ENCODE data around the gene MS4A15.

The MS4A15 gene

GRCh38 chr11:60780065-60780464, 23.4 kb downstream of the MS4A15 start:
- no peak for DNase-seq

- DNase-seq, result no peak
Observed at GRCh38 chr11:60780774-60781173, 24.1 kb downstream of the MS4A15 start.

- DNase-seq, result no peak
Observed at GRCh38 chr11:60781286-60781980, 24.8 kb downstream of the MS4A15 start.

DNA sequence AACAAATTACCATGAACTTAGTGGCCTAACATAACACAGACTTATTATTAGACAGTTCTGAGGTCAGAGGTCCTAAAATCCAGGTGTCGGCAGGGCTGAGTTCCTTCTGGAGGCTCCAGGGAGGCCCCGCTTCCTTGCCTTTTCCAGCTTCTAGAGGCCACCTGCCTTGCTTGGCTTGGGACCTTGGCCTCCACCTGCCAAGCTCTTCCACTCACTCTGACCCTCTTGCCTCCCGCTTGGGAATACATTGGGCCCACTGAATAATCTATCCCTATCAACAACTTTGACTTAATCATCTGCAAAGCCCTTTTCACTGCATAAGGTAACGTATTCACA, 25.3 kb downstream of the MS4A15 start:
- no peak for DNase-seq

- no peak for DNase-seq
Observed at GRCh38 chr11:60782393-60783140, 25.9 kb downstream of the MS4A15 start.

DNA sequence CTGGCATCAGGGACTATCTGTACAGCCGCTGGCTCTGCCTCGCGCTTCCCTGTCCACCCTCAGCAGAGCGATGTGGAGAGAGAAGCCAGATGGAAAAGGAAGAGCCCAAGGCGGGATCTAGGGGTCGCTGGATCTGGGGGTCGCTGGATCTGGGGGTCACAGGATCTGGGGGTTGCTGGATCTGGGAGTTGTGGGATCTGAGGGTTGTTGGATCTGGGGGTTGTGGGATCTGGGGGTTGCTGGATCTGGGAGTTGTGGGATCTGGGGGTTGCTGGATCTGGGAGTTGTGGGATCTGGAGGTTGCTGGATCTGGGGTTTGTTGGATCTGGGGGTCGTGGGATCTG, 26.4 kb downstream of the MS4A15 start:
- DNase-seq, result no peak

- no peak for DNase-seq
Observed at GRCh38 chr11:60783911-60784310, 27.2 kb downstream of the MS4A15 start.

- no peak for DNase-seq
Observed at GRCh38 chr11:60785136-60785535, 28.5 kb downstream of the MS4A15 start, which contains the start of gene MS4A10. TSS of gene MS4A10 (plus strand) at chr11:60785333. CDS start at chr11:60790336, 5,003 bp downstream.

DNA sequence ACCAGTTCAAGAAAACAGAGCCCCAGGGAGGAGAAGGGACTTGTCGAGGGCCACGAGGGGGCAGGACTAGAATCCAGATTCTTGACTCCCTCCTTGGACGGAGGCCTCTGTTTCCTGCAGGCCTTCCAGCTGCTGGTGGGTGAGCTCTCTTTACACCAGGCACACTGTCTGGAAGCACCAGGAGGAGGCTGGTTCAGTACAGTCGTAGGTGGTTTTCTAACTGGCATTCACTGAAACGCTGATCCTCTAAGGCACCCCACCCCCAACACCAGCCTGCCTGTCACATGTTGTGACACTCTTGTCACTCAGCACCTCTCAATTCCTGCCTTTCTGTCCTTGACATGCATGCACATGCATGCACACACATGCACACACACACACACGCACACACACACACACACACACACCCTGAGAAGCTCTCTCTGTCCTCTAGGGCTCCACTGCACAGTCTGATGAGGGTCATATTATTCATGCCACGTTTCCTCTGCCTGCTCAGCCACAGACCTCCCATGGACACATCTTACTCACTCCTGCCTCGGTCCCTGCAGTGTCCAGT, 29.2 kb downstream of the MS4A15 start:
- DNase-seq, result no peak

GRCh38 chr11:60786811-60787567, 30.3 kb downstream of the MS4A15 start:
- DNase-seq, result no peak

GRCh38 chr11:60788401-60789125, 31.9 kb downstream of the MS4A15 start:
- no peak for DNase-seq

GRCh38 chr11:60790726-60791125, 34.1 kb downstream of the MS4A15 start:
- no peak for DNase-seq

DNA sequence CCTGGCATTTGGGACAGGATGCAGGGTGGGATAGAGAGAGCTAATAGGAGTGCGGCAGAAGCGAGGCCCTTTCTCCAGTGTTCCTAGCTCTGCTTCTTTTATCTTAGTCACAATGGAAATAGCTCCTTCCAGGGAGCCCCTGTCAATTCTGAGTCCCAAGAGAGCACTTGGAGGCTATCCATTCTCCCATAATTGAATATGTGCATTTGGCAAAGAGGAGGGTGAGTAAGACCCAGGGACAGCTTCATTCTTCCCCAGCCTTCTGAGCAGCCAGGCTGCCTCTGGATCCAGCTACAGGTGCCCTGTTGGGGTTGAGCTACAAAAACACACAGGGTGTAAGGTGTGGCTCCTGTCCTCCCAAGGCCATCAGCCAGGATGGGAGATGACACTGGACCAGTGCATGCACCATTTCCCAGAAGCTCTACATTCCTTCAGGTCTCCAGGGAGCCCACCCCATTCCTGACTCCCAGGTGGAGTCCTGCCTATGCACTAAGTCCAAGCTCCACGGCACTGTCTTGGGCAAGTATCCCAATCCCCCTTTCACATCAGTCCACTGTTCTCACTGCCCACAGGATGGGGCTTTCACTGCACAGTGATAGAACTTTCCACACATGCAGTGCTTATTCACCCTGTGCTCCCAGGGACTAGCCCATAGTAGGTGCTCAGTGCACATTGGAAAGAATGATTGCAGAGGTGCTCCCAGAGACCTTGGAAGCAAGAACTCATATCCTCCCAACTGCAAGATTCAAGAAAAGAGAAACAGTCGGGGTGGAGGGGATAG, 34.7 kb downstream of the MS4A15 start:
- no peak for DNase-seq

DNA sequence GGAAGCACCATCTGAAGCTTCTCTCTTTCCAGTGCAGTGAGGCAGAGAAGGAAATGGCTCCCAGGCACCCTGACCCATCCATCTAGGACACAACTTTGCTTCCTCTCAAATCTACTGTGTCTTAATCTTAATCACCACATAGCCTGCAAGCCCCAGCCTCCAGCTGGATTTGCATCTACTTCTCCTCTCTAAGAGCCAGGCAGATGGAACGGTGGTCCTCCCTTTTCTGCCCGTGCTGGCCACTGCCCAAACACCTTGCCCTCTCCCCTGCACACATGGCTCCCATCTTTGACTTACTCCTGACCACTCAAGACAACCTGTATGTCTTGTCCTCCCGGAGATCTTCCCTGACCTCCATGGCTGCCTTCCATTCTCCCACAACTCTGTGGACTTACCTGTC, 35.9 kb downstream of the MS4A15 start:
- DNase-seq, result no peak

DNA sequence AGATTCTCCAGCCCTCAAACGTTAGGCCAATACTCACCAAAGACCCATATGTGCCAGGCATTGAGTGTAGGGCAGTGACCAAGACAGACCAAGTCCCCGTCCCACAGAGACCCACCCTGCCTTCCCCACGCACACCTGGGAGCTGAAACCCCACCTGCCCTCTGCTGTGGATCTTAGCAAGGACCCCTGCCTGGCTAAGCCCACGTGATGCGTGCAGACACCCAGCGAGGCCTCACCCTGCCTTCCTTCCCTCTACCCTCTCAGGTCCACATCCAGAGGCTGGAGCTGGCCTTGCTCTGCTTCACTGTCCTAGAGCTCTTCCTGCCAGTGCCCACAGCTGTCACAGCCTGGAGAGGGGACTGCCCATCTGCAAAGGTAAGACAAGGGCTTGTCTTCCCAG, 38.6 kb downstream of the MS4A15 start:
- DNase-seq, result no peak

- no peak for DNase-seq
Observed at GRCh38 chr11:60797846-60798630, 41.4 kb downstream of the MS4A15 start.

GRCh38 chr11:60798631-60799030, 42.0 kb downstream of the MS4A15 start:
- DNase-seq, result no peak

DNA sequence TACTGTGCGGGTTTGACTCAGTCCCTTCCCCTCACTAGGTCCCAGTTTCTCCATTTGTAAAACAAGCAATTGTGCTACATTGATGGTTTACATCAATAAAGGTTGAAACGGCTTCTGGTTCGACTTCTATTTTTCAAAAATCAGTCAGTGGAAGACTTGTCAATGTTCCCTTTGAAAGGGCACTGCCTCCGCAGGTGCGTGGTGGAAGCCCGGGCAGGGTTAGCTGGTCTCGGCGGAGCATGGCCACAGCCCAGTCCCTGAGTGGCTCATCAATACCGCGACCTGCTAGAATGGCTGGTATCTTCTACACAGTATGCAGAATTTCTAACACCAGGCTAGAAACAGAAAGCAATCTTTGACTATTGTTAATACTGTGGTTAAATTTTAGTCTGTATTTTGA, 44.5 kb downstream of the MS4A15 start:
- DNase-seq, result no peak

GRCh38 chr11:60803273-60803936, 46.7 kb downstream of the MS4A15 start:
- no peak for DNase-seq

DNA sequence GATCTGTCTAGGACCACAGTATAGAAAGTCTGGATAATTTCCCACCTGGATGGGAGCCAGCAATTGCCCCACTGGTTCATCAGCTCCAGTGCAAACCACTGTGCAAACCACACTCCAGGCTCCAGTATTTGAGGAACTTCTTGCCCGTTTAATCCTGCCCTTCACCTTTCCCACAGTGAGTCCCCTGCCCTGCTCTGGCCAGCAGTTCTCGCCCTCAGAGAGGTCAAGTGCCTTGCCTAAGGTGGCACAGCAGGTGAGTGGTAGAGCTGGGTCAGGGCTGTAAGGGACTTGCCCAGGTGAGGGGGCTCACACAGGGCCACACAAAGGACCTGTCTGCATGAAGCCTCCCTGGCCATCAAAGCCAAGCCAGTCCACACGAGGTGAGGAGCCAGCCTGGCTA, 52.6 kb downstream of the MS4A15 start:
- DNase-seq, result no peak

GRCh38 chr11:60809691-60810090, 53.0 kb downstream of the MS4A15 start:
- no peak for DNase-seq

All from stimulated activated CD8-positive, alpha-beta memory T cell treated with anti-CD3 and anti-CD28 coated beads, Interleukin-4, amount 100 ng/mL, for 48 hours (primary cell).